ENCODE data around the gene ZBTB3. TPM values are rescaled to one million over a fixed set of nuclear protein-coding genes. Genes with fewer than 3 reads are reported as not detected.
"Not testable (repeated sequence)": the region's sequence is repeated elsewhere in the genome, so short reads cannot be mapped to it uniquely, and the experiment has no call there.

The ZBTB3 gene
- total RNA-seq, 2 donors from 2014 or later = 7.4 to 9.1 TPM

DNA sequence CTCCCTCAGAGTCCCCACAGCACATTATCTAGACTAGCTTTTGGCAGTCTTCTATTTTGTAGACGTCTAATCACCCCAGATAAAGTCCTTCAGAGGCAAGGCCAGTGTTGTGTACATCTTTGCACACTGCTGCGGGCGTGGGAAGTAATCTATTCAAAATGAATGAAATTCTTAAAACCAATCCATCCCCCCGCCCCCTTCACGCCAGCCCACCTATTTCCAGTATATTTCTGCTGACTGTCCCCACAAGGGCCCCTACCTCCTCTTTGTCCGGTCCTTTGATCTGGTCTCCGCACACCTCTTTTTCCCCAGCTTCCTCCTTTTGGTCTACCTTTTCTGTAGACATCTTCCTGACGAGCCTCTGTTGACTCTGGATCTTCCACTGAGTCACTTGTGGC lies 47.1 kb downstream of the ZBTB3 start:
- H3K4me1 Mint-ChIP-seq = peaks cover 29% of the 10 kb centered on the region
- no peaks in the 10 kb centered on the region for H3K27me3 Mint-ChIP-seq
- no peak overlapping the region for H3K27ac Mint-ChIP-seq

DNA sequence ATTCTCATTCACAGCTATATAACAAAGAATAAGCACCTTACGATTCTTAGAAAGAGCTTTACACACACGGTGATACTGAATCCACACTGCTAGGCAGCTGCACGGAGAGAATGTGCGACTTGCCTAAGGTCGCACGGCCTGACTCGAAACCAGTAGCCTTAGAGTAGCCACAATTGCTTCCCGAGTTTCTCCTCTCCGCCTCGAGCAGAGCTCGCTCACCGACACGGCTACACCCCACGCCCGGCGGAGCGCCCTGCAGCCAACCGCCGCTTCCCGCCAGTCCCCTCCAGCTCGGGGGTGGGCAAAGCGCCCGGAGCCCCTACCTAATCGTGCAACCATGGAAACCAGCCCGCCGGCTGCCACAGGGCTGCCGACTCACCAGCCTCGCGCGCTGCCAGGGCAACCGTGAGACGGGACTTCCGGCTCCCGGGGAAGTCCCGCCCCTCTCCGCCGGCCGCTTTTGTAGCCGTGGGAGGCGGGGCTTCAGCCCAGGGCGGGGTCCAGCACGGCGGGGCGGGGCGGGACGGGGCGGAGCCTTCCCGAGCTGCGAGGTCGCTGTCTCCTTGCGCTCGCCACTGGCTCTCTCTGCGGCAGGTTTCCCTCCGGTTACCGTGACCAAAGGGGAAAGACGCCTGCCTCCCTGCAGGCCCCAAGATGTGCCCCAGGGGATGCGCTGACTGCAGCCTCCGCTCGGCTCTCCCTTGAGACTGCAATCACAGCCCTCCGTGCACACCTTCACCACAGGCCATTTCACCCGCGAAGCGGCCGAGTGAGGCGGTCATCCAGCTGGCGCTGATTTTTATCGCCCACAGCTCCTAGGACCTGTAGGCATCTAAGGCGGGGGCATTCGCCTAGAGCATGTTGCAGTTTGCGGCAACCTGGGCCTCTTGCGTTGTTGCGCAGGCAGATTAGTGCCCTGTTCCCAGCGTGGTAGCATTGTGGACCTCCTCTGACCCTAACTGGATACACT lies 47.8 kb downstream of the ZBTB3 start:
- peak; percentile 70 for ATAC-seq
- peak overlapping the region; percentile 88 for H3K27ac Mint-ChIP-seq
- H3K4me3 Mint-ChIP-seq = peak overlapping the region; percentile 97
- H3K27me3 Mint-ChIP-seq = no peaks in the 10 kb centered on the region
- no peaks in the 10 kb centered on the region for H3K9me3 ChIP-seq (ENCODE audit: control insufficient read depth, low read length, poor library complexity, severe bottlenecking)
- H3K4me1 Mint-ChIP-seq = peaks cover 29% of the 10 kb centered on the region
- no peaks in the 10 kb centered on the region for H3K36me3 Mint-ChIP-seq (ENCODE audit: low read depth)
- peak; percentile 91 to 96 (median 95) for DNase-seq

More for the DNA sequence above, 47.1 kb downstream of the ZBTB3 start:
- Mint-ChIP-seq H3K36me3 (ENCODE audit: low read depth) (no peaks in the 10 kb centered on the region), H3K4me3 (peak overlapping the region; percentile 97)
- ATAC-seq (no peak), DNase-seq (no peak)
- H3K9me3 ChIP-seq (ENCODE audit: control insufficient read depth, low read length, poor library complexity, severe bottlenecking) = no peaks in the 10 kb centered on the region

DNA sequence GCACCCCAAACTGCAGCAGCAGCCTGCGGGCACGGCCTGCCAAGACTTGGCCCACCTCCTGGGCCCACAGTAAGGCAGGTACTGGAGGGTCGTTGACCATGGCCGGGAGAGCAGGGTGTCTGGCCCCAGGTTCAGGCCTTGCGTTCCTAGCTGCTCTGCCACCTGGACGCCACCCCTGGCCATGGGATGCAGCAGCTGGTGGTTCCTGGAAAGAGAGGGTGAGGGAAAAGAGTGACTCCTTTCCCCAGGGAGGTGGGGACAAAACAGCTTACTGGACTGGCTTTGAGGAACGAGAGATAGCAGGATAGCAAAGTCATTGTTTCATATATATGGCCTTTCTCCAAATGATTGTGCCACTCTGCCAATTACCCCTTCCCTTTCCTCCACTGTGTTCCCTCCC lies 48.5 kb downstream of the ZBTB3 start:
- Mint-ChIP-seq H3K4me1 (peaks cover 29% of the 10 kb centered on the region), H3K4me3 (peak overlapping the region; percentile 97), H3K27me3 (no peaks in the 10 kb centered on the region), H3K27ac (peak overlapping the region; percentile 88), H3K36me3 (ENCODE audit: low read depth) (no peaks in the 10 kb centered on the region)
- DNase-seq (no peak), ATAC-seq (no peak)
- no peaks in the 10 kb centered on the region for H3K9me3 ChIP-seq (ENCODE audit: control insufficient read depth, low read length, poor library complexity, severe bottlenecking)

- H3K27me3 Mint-ChIP-seq; H3K9me3 ChIP-seq (ENCODE audit: control insufficient read depth, low read length, poor library complexity, severe bottlenecking); ATAC-seq; H3K36me3 Mint-ChIP-seq (ENCODE audit: low read depth); DNase-seq: not testable (repeated sequence)
- H3K4me1 Mint-ChIP-seq = peaks cover 21% of the 10 kb centered on the region
- H3K4me3 Mint-ChIP-seq = peak overlapping the region; percentile 19
- peak overlapping the region; percentile 39 for H3K27ac Mint-ChIP-seq
These were observed 50.0 kb downstream of the ZBTB3 start for GRCh38 chr11:62703921-62704320.

DNA sequence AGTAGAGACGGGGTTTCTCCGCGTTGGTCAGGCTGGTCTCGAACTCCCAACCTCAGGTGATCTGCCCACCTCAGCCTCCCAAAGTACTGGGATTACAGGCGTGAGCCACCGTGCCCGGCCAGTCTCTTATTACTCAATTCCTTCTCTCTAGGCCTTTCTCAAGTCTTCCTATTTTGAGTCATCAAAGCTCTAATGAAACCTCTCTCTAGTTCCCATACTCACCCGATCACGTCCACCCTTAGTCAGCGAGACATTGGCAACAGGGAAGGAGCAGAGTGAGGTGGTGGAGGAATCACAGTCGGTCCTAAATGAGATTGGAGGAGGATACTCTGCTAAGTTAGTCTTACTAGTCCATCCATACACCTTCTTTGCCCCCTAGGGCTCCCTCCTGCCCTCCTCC lies 51.7 kb downstream of the ZBTB3 start:
- ATAC-seq (no peak), DNase-seq (no peak)
- H3K36me3 Mint-ChIP-seq (ENCODE audit: low read depth) = no peaks in the 10 kb centered on the region
- H3K9me3 ChIP-seq (ENCODE audit: control insufficient read depth, low read length, poor library complexity, severe bottlenecking) = no peaks in the 10 kb centered on the region
- no peak overlapping the region for H3K27ac Mint-ChIP-seq
- peaks cover 13% of the 10 kb centered on the region for H3K4me1 Mint-ChIP-seq
- H3K27me3 Mint-ChIP-seq = no peaks in the 10 kb centered on the region
- no peak overlapping the region for H3K4me3 Mint-ChIP-seq

Other genes starting within 250 kb of the ZBTB3 start
- 100 to 1,000 TPM; 692 to 863 TPM for gene AHNAK, start 207.4 kb downstream of the ZBTB3 start, total RNA-seq
- 1,000 to 10,000 TPM; 1,954 to 1,984 TPM for gene EEF1G, start 180.3 kb downstream of the ZBTB3 start, total RNA-seq
- 10 to 100 TPM; 20.9 to 23.2 TPM for gene TUT1, start 162.6 kb downstream of the ZBTB3 start, total RNA-seq
- 100 to 1,000 TPM; 140 to 175 TPM for gene MTA2, start 152.3 kb downstream of the ZBTB3 start, total RNA-seq
- gene EML3, start 141.4 kb downstream of the ZBTB3 start, total RNA-seq = 100 to 1,000 TPM; 169 to 174 TPM
- 1 to 10 TPM in 1 of 2 donors, under 1 TPM in 1; 0.94 to 1.2 TPM for gene ROM1, start 140.9 kb downstream of the ZBTB3 start, total RNA-seq
- 10 to 100 TPM; 53.0 to 57.2 TPM for gene B3GAT3, start 132.2 kb downstream of the ZBTB3 start, total RNA-seq
- gene GANAB, start 107.5 kb downstream of the ZBTB3 start, total RNA-seq = 100 to 1,000 TPM; 168 to 179 TPM
- 10 to 100 TPM; 12.1 to 13.0 TPM for gene INTS5, start 100.9 kb downstream of the ZBTB3 start, total RNA-seq
- 10 to 100 TPM; 20.0 to 21.6 TPM for gene C11orf98, start 89.0 kb downstream of the ZBTB3 start, total RNA-seq
- 10 to 100 TPM in 1 of 2 donors, 1 to 10 TPM in 1; 8.0 to 15.9 TPM for gene CSKMT, start 88.8 kb downstream of the ZBTB3 start, total RNA-seq
- gene UQCC3, start 82.5 kb downstream of the ZBTB3 start, total RNA-seq = 1 to 10 TPM; 2.6 to 3.3 TPM
- 10 to 100 TPM; 12.0 to 14.9 TPM for gene LBHD1, start 81.9 kb downstream of the ZBTB3 start, total RNA-seq
- 100 to 1,000 TPM; 195 to 203 TPM for gene UBXN1, start 75.1 kb downstream of the ZBTB3 start, total RNA-seq
- not detected for gene LRRN4CL, start 64.6 kb downstream of the ZBTB3 start, total RNA-seq
- gene BSCL2, start 46.7 kb downstream of the ZBTB3 start, total RNA-seq = 10 to 100 TPM; 20.8 to 20.9 TPM
- not detected for gene GNG3, start 46.5 kb downstream of the ZBTB3 start, total RNA-seq
- 10 to 100 TPM; 41.4 to 43.2 TPM for gene HNRNPUL2, start 26.7 kb downstream of the ZBTB3 start, total RNA-seq
- gene TTC9C, start 25.7 kb downstream of the ZBTB3 start, total RNA-seq = 10 to 100 TPM; 11.0 to 14.1 TPM
- 10 to 100 TPM; 65.0 to 65.7 TPM for gene POLR2G, start 7.4 kb upstream of the ZBTB3 start, total RNA-seq
- 10 to 100 TPM; 14.1 to 15.8 TPM for gene TAF6L, start 17.2 kb upstream of the ZBTB3 start, total RNA-seq
- 10 to 100 TPM; 20.5 to 27.7 TPM for gene TMEM179B, start 33.2 kb upstream of the ZBTB3 start, total RNA-seq
- gene TMEM223, start 37.8 kb upstream of the ZBTB3 start, total RNA-seq = 1 to 10 TPM; 5.7 to 7.3 TPM
- gene NXF1, start 51.3 kb upstream of the ZBTB3 start, total RNA-seq = 100 to 1,000 TPM; 271 to 305 TPM
- gene STX5, start 77.9 kb upstream of the ZBTB3 start, total RNA-seq = 100 to 1,000 TPM; 103 to 119 TPM
- gene TEX54, start 78.7 kb upstream of the ZBTB3 start, total RNA-seq = not detected
- 100 to 1,000 TPM; 146 to 163 TPM for gene WDR74, start 85.4 kb upstream of the ZBTB3 start, total RNA-seq
- 100 to 1,000 TPM; 233 to 240 TPM for gene SLC3A2, start 126.7 kb upstream of the ZBTB3 start, total RNA-seq
- gene CHRM1, start 167.2 kb upstream of the ZBTB3 start, total RNA-seq = not detected
- gene SLC22A6, start 230.8 kb upstream of the ZBTB3 start, total RNA-seq = not detected

Data from T-helper 17 cell (primary cell).